ENCODE measurements around the gene GADD45A. TPM values are rescaled to one million over a fixed set of nuclear protein-coding genes. Genes with fewer than 3 reads are reported as not detected.
A peak's percentile ranks its signal among the peaks of the same experiment; 100 is the strongest.

GADD45A gene
- total RNA-seq, 1 donor from 2014 or later = 28.6 TPM

DNA sequence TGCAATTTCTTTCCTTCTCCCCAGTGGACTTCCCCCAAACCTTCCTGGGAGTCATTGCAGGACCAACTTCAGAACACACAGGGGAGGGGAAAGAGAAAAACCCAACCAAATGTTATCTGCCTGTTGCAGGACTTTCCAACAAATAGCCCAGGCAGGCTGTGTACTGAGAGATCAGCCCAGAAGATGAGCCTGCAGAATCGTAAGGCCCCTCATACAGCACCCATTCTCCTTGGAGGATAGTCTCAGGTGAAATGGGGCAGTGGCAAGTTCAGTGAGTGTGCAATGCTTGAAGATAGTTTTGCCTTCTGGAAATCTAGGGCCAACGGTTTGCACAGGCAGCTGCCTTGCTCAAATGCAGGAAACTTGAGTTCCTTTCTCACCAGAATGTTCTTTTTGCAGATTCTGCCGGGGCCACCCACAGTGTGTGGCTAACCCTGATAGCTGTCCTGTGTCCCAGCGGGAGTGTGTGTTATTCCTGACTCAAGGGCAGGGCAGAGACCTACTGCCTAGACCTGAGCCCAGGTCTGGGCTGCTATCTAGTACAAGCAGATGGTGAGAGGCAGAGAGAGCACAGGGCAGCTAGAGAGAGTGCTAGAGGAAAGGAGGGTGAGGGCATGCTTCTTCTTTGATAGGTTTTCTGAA, 48.8 kb downstream of the GADD45A start:
- Histone ChIP-seq H3K4me1 (peaks cover 19% of the 10 kb centered on the region), H3F3A (ENCODE audit: low read depth) (no peaks in the 10 kb centered on the region), H3K27ac (no peak overlapping the region), H3K27me3 (no peaks in the 10 kb centered on the region), H3K36me3 (no peaks in the 10 kb centered on the region), H3K79me2 (ENCODE audit: low read depth) (no peaks in the 10 kb centered on the region), H3K4me3 (no peak overlapping the region), H3K9ac (no peak overlapping the region), H3K9me3 (ENCODE audit: low read depth) (no peaks in the 10 kb centered on the region), H4K20me1 (ENCODE audit: low read depth) (no peaks in the 10 kb centered on the region), H2AFZ (replicated peaks) (no peak overlapping the region), H3K4me2 (no peak overlapping the region)
- Mint-ChIP-seq H3K36me3 (no peaks in the 10 kb centered on the region), H3K9me3 (no peaks in the 10 kb centered on the region), H3K4me3 (no peak overlapping the region), H3K27me3 (ENCODE audit: insufficient read depth, low read depth) (peaks cover 4% of the 10 kb centered on the region), H3K4me1 (peaks cover 38% of the 10 kb centered on the region), H3K27ac (peak overlapping the region; percentile 72)
- TF ChIP-seq EZH2phosphoT487 (IDR thresholded peaks at IDR 0.05) (no peak), EZH2 (IDR thresholded peaks at IDR 0.05) (no peak)
- TF ChIP-seq, protein P1, sequence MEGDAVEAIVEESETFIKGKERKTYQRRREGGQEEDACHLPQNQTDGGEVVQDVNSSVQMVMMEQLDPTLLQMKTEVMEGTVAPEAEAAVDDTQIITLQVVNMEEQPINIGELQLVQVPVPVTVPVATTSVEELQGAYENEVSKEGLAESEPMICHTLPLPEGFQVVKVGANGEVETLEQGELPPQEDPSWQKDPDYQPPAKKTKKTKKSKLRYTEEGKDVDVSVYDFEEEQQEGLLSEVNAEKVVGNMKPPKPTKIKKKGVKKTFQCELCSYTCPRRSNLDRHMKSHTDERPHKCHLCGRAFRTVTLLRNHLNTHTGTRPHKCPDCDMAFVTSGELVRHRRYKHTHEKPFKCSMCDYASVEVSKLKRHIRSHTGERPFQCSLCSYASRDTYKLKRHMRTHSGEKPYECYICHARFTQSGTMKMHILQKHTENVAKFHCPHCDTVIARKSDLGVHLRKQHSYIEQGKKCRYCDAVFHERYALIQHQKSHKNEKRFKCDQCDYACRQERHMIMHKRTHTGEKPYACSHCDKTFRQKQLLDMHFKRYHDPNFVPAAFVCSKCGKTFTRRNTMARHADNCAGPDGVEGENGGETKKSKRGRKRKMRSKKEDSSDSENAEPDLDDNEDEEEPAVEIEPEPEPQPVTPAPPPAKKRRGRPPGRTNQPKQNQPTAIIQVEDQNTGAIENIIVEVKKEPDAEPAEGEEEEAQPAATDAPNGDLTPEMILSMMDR (IDR thresholded peaks at IDR 0.05) = no peak
- no peak for DNase-seq (ENCODE audit: low spot score)

DNA sequence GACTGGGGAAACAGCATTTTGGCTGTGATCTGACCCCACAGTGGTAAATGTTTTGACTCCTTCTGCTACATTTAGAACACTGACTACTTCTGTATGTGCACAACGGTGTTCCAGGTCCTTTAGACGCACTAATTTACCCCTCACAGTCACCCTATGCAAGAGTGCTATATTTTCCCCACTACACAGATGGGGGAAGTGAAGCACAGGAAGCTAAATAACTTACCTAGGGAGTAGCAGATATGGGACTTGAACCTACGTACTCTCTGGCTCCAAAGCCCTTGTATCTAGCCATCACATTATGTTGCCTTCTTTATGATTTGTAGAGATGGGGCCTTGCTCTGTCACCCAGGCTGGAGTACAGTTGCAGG, 49.3 kb downstream of the GADD45A start:
- Mint-ChIP-seq H3K4me3 (no peak overlapping the region), H3K9me3 (no peaks in the 10 kb centered on the region), H3K27me3 (ENCODE audit: insufficient read depth, low read depth) (peaks cover 4% of the 10 kb centered on the region), H3K4me1 (peaks cover 38% of the 10 kb centered on the region), H3K27ac (peak overlapping the region; percentile 25), H3K36me3 (no peaks in the 10 kb centered on the region)
- TF ChIP-seq EZH2phosphoT487 (IDR thresholded peaks at IDR 0.05) (no peak), EZH2 (IDR thresholded peaks at IDR 0.05) (no peak)
- TF ChIP-seq, protein P1 (IDR thresholded peaks at IDR 0.05) = no peak
- Histone ChIP-seq H3K4me1 (peaks cover 19% of the 10 kb centered on the region), H3K9me3 (ENCODE audit: low read depth) (no peaks in the 10 kb centered on the region), H3K4me3 (no peak overlapping the region), H3K79me2 (ENCODE audit: low read depth) (no peaks in the 10 kb centered on the region), H3K4me2 (no peak overlapping the region), H3F3A (ENCODE audit: low read depth) (no peaks in the 10 kb centered on the region), H3K27me3 (no peaks in the 10 kb centered on the region), H2AFZ (replicated peaks) (no peak overlapping the region), H3K27ac (no peak overlapping the region), H3K36me3 (no peaks in the 10 kb centered on the region), H3K9ac (no peak overlapping the region), H4K20me1 (ENCODE audit: low read depth) (no peaks in the 10 kb centered on the region)
- DNase-seq (ENCODE audit: low spot score) = no peak

DNA sequence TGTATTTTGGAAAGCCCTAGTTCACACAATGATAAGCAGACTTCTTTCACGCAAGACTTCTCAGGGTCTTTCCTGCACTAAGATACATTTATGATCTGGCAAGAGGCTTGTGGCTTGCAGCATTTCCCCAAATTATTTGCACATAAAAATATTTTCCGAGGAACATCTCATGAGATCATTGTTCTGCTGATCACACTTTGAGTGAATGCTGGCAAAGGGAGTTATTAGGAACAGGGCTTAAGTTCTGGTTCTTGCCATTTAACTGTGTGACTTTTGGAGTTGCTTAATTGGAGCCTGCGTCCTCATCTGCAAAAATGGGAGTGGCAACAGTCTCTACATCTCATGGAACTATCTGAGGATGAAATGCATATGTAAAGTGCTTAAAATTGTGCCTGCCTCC, 50.2 kb downstream of the GADD45A start:
- no peak overlapping the region for H3K9ac ChIP-seq
- Mint-ChIP-seq H3K36me3 (no peaks in the 10 kb centered on the region), H3K4me1 (peaks cover 38% of the 10 kb centered on the region), H3K27me3 (ENCODE audit: insufficient read depth, low read depth) (peaks cover 4% of the 10 kb centered on the region), H3K4me3 (no peak overlapping the region), H3K9me3 (no peaks in the 10 kb centered on the region), H3K27ac (no peak overlapping the region)
- no peaks in the 10 kb centered on the region for H4K20me1 ChIP-seq (ENCODE audit: low read depth)
- H2AFZ ChIP-seq (replicated peaks) = no peak overlapping the region
- no peak overlapping the region for H3K27ac ChIP-seq
- H3K4me1 ChIP-seq = peaks cover 19% of the 10 kb centered on the region
- H3F3A ChIP-seq (ENCODE audit: low read depth) = no peaks in the 10 kb centered on the region
- no peak overlapping the region for H3K4me2 ChIP-seq
- H3K27me3 ChIP-seq = no peaks in the 10 kb centered on the region
- TF ChIP-seq EZH2 (IDR thresholded peaks at IDR 0.05) (no peak), EZH2phosphoT487 (IDR thresholded peaks at IDR 0.05) (no peak)
- TF ChIP-seq, protein P1 (IDR thresholded peaks at IDR 0.05) = no peak
- no peaks in the 10 kb centered on the region for H3K79me2 ChIP-seq (ENCODE audit: low read depth)
- no peak overlapping the region for H3K4me3 ChIP-seq
- no peaks in the 10 kb centered on the region for H3K9me3 ChIP-seq (ENCODE audit: low read depth)
- H3K36me3 ChIP-seq = no peaks in the 10 kb centered on the region
- DNase-seq (ENCODE audit: low spot score) = no peak
